Cerebellar cortex (tissue), 1 donor: ENCODE results near the gene FCN2.

Experiments used
- DNase-seq: peaks from one replicate; pipeline ENCODE4 v3.0.0-alpha.2; 2015; ENCODE audit warnings: low spot score

FCN2 gene

DNA sequence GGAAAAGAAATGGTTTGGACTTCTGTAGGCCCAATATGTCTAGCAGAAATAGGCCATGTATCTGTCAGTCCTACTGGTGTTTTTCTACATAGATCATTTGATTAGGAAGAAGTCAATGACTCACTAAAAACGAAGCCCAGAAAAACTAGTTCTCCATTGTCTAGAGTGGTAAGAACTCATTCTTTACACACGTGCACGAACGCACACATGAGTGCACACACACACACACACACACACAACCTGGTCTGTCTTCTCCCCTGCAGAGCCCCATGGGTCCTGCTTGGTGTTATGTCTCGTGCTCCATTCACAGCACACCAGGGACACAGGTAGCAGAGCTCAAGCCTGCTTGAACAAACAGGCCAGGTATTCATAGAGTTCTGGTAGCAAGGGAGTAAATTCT is 52.0 kb downstream of the FCN2 start:
- DNase-seq: no peak

DNA sequence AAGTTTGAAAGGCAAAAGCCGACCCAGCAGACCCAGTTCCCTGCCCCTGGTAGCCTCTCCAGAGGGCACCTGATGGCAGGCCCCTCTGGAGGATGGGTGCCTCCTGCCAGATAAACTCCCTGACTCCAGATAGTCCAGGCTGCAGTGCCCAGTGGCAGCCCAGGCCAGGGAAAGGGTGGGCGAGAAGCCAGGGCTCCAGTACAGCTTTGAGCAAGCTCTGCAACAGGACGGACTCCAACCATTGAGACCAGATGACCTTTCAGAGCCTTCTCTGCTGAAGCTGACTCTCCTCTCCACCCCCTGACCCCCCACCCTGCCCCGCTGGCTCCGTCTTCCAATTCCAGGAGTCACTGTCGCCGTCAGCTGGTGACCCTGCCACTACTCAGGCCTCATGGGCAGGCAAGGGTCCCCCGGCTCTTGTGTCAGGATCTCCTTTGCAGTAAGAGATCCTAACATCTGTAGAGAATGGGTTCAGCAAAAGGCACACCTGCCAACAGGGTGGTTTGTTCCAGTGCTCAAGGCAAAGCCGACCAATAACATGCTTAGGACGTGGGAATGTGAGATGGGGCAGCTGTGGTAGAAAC is 52.6 kb downstream of the FCN2 start:
- DNase-seq: no peak

DNA sequence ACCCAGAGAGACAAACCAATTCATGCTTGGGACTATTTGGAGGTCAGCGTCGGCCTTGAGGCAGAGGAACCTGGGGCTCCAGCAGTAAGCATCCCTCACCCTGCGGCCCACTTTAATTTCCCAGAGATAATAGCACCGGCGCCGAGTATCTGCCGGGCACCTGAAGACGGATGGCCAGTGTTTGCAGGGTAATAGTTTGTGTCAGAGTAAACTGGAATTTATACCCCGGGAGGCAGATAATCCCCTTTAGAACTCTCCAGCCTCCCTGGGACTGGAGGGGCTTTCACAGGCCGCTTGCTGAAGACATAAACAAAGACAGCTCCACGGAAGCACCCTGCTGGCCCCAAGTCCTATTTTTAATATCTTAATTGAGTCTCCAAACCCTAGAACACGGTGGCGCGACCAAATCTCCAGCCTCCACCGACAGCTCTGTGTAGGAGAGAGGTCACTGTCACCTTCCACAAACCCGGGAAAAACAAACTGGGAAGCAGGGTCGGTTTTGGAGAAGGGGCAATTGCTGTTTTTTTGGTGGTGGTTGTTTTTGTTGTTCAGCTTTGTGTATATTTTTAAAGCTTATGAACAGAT is 54.5 kb downstream of the FCN2 start:
- no peak for DNase-seq

DNA sequence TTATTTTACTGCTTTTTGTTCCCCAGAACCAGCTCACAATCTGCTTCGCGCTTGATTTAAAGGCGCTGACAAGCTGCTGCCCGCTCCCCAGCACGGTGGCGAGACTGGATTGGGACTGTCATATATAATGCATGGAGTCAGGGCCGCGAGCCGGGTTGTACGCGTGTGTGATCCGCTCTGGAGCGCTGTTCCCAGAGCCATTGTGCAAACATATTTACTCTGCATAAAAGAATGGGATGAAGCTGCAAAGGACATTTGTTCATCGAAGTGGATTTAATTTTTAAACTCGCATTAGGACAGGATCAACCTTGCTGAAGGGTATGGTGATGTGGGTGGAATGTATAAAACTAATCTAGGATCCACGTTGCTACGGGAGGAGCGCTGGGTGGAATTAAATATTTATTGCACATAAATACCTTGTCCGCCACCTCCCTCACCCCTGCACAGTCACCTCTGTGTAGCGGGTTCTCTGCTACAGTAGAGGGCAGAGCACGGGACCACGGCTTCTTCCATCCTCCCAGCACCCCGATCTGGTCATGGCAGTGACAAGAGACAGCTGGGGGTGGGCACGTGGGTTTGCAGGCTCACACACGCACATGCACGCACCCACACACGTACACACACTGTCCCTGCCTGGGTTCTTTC is 55.2 kb downstream of the FCN2 start:
- no peak for DNase-seq

DNA sequence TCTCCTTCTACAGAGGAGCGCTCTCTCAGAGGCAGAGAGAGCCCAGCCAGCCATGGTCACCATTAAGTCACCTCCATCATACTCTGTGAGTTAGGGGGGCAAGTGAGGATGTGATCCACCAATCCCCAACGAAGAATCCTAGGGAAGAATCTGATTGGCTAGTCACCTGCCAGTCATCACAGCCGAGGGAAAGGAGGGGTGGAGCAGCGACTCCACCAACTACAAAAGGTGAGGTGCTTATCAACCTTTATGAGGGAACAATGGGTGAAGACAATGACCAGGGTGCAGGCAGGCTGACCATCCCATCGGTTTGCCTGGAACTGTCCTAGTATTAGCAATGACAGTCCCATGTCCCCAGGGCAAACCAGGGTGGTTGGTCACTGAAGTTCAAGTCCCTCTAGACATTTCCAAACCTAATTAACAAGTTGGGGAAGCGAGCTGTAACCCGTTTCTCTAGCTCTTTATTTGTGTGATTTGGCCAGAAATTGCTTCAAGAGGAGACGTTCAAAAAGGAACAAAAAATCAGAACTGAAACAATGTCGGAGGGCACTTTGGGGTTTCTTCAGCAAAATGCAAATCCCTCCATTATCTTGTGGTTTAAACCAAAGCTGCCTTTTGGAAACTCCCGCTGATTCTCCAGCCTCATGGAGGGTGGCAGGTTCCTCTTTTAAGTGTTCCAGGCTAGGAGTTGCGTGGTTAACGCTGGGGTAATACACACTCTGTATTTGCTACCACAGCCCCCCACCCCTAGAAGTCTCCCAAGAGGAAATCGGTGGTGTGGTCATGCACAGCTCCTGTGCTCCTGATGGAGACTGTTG is 55.9 kb downstream of the FCN2 start:
- DNase-seq: no peak
